ENCODE data around the gene RPL23. TPM values are rescaled to one million over a fixed set of nuclear protein-coding genes. Genes with fewer than 3 reads are reported as not detected.

RPL23 gene
- total RNA-seq, 5 donors from 2014 or later (not counting 1 experiment from before 2014, with no cell fraction given), result 1,638 to 2,124 (median 1,743) TPM

GRCh38 chr17:38881600-38882191 is 28.2 kb upstream of the RPL23 start:
- no peaks in the 10 kb centered on the region for H3K9me3 ChIP-seq
- peak in 1 of 4 experiments; percentile 25 for ATAC-seq (replicated peaks in 1 of 4)
- H3K27me3 ChIP-seq (replicated peaks in 1 of 2; ENCODE audit: control insufficient read depth in 2 of 2, extremely low read depth in 1 of 2, insufficient read depth in 2 of 2, low read length in 1 of 2), result no peaks in the 10 kb centered on the region
- peaks cover 91 to 92% (median 92%) of the 10 kb centered on the region in 3 donors for H3K4me1 Mint-ChIP-seq
- H3K4me1 ChIP-seq (ENCODE audit: control insufficient read depth in 1 of 2, extremely low read depth in 1 of 2, insufficient read depth in 2 of 2, low read length in 2 of 2), result peaks cover 79 to 100% of the 10 kb centered on the region in 2 experiments
- 36% methylated on average over 5 of the region's 8 CpGs for WGBS (ENCODE audit: insufficient coverage)
- H3K36me3 ChIP-seq (ENCODE audit: control insufficient read depth in 2 of 2, extremely low read depth in 1 of 2, insufficient read depth in 1 of 2, low read length in 1 of 2), result peaks cover 5 to 72% of the 10 kb centered on the region in 2 donors
- H3K4me3 Mint-ChIP-seq, result peak overlapping the region; percentile 50 to 99 (median 53)
- ChIA-PET CTCF (interaction anchor here in 1 of 2 donors (1.1 kb wide), 1 partner anchor 28 kb away, joined by 3 read pairs; the partner anchor contains the start of gene RPL23), POLR2A (no interaction called here)
- no peaks in the 10 kb centered on the region for H3K9me3 Mint-ChIP-seq
- peak overlapping the region; percentile 45 for H3K27ac ChIP-seq (ENCODE audit: low read length)
- peak overlapping the region; percentile 93 to 96 for H3K27ac Mint-ChIP-seq
- H3K36me3 Mint-ChIP-seq, result peaks cover 30% of the 10 kb centered on the region
- no peaks in the 10 kb centered on the region for H3K27me3 Mint-ChIP-seq
- peak overlapping the region in 1 of 2 donors; percentile 3 for H3K4me3 ChIP-seq (ENCODE audit: control insufficient read depth in 1 of 2, extremely low read depth in 1 of 2, low read length in 1 of 2)
- DNase-seq, result peak in 3 of 35 experiments; percentile 35 to 51 (median 36)

GRCh38 chr17:38879878-38880665 is 26.6 kb upstream of the RPL23 start:
- Mint-ChIP-seq H3K36me3 (peaks cover 24% of the 10 kb centered on the region), H3K27me3 (no peaks in the 10 kb centered on the region), H3K9me3 (no peaks in the 10 kb centered on the region), H3K27ac (peak overlapping the region; percentile 93 to 96), H3K4me3 (peak overlapping the region; percentile 34 to 99 (median 39)), H3K4me1 (peaks cover 89 to 90% (median 90%) of the 10 kb centered on the region in 3 donors)
- Histone ChIP-seq H3K27me3 (replicated peaks in 1 of 2; ENCODE audit: control insufficient read depth in 2 of 2, extremely low read depth in 1 of 2, insufficient read depth in 2 of 2, low read length in 1 of 2) (no peaks in the 10 kb centered on the region), H3K36me3 (ENCODE audit: control insufficient read depth in 2 of 2, extremely low read depth in 1 of 2, insufficient read depth in 1 of 2, low read length in 1 of 2) (peaks cover 5 to 61% of the 10 kb centered on the region in 2 donors), H3K9me3 (no peaks in the 10 kb centered on the region), H3K4me3 (ENCODE audit: control insufficient read depth in 1 of 2, extremely low read depth in 1 of 2, low read length in 1 of 2) (peak overlapping the region; percentile 6 to 48), H3K27ac (ENCODE audit: low read length) (peak overlapping the region; percentile 46), H3K4me1 (ENCODE audit: control insufficient read depth in 1 of 2, extremely low read depth in 1 of 2, insufficient read depth in 2 of 2, low read length in 2 of 2) (peaks cover 67 to 99% of the 10 kb centered on the region in 2 experiments)
- ATAC-seq (replicated peaks in 1 of 4), result peak in 2 of 4 experiments; percentile 41 to 52
- 37% methylated on average over 2 of the region's 6 CpGs for WGBS (ENCODE audit: insufficient coverage)
- ChIA-PET POLR2A (interaction anchor here (0.7 to 0.8 kb wide), 2 partner anchors 10 to 22 kb away, joined by 4 to 5 read pairs; partner anchors contain the start of gene LASP1 (in 1 of the 2)), CTCF (no interaction called here)
- DNase-seq, result peak in 5 of 35 experiments; percentile 23 to 55 (median 39)

DNA sequence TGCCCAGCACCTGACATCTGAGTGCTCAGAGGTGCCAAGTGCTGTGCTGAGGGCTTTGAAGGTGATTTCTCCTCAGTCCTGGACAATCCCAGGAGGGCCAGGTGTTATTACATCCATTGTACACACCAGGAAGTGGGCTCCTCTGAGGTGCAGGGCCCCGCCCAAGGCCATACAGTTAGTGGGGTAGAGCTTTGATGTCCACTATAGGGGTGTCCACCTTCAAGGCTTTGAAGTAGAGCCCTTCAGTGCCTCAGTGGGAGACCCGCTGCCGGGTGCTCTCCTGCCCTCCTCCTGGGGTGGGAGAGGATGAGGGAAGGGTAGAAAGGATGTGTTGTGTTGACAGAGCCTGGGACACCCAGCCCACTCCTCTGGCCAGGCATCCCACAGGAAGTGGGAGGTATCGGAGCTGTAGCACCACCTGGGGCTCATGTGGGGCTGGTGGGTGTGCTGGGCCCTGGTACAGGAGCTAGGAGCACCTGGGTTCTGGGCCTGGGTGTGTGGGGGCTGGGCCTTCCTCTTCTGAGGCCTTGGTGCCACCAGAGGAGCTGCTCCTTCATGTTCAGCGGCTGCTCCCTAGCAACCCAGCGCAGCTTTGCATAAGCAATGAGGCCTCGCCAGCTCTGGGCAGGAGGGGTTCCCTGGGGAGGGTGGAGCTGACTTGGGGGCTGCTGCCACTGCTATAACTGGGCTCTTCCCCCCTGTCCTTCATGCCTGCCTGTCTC is 23.8 kb upstream of the RPL23 start:
- CTCF ChIA-PET, result interaction anchor here in 1 of 2 donors (0.6 to 0.8 kb wide), 2 partner anchors 24 to 150 kb away, joined by 4 to 5 read pairs; no protein-coding TSS in a partner anchor
- H3K4me1 Mint-ChIP-seq, result peaks cover 94 to 95% (median 95%) of the 10 kb centered on the region in 3 donors
- H3K4me1 ChIP-seq (ENCODE audit: control insufficient read depth in 1 of 2, extremely low read depth in 1 of 2, insufficient read depth in 2 of 2, low read length in 2 of 2), result peaks cover 70 to 99% of the 10 kb centered on the region in 2 experiments
- no peaks in the 10 kb centered on the region for H3K9me3 ChIP-seq
- DNase-seq (peak in 30 of 35 experiments; percentile 27 to 73 (median 54)), ATAC-seq (replicated peaks in 1 of 4) (peak; percentile 55 to 84 (median 59))
- peak overlapping the region; percentile 25 to 99 (median 28) for H3K4me3 Mint-ChIP-seq
- no peaks in the 10 kb centered on the region for H3K9me3 Mint-ChIP-seq
- peak overlapping the region; percentile 86 to 91 for H3K27ac Mint-ChIP-seq
- H3K4me3 ChIP-seq (ENCODE audit: control insufficient read depth in 1 of 2, extremely low read depth in 1 of 2, low read length in 1 of 2), result peak overlapping the region; percentile 8 to 27
- no peaks in the 10 kb centered on the region for H3K27me3 Mint-ChIP-seq
- no peaks in the 10 kb centered on the region for H3K27me3 ChIP-seq (replicated peaks in 1 of 2; ENCODE audit: control insufficient read depth in 2 of 2, extremely low read depth in 1 of 2, insufficient read depth in 2 of 2, low read length in 1 of 2)
- POLR2A ChIA-PET, result interaction anchor here (0.5 to 0.8 kb wide), 3 partner anchors 23 to 70 kb away, joined by 3 to 5 read pairs (median 3); no protein-coding TSS in a partner anchor
- WGBS (ENCODE audit: insufficient coverage), result 20% methylated on average over 1 of the region's 7 CpGs
- H3K36me3 ChIP-seq (ENCODE audit: control insufficient read depth in 2 of 2, extremely low read depth in 1 of 2, insufficient read depth in 1 of 2, low read length in 1 of 2), result peaks cover 0 to 57% of the 10 kb centered on the region in 2 donors
- H3K36me3 Mint-ChIP-seq, result peaks cover 24% of the 10 kb centered on the region
- H3K27ac ChIP-seq (ENCODE audit: low read length), result peak overlapping the region; percentile 76

- DNase-seq (peak in 1 of 35 experiments; percentile 28), ATAC-seq (replicated peaks in 1 of 4) (no peak)
- H3K4me1 ChIP-seq (ENCODE audit: control insufficient read depth in 1 of 2, extremely low read depth in 1 of 2, insufficient read depth in 2 of 2, low read length in 2 of 2), result peaks cover 71 to 98% of the 10 kb centered on the region in 2 experiments
- Mint-ChIP-seq H3K9me3 (no peaks in the 10 kb centered on the region), H3K4me3 (peak overlapping the region in 1 of 3 donors; percentile 99), H3K27me3 (no peaks in the 10 kb centered on the region), H3K36me3 (peaks cover 15% of the 10 kb centered on the region), H3K4me1 (peaks cover 89 to 92% (median 90%) of the 10 kb centered on the region in 3 donors), H3K27ac (peak overlapping the region; percentile 59 to 95)
- no peaks in the 10 kb centered on the region for H3K9me3 ChIP-seq
- WGBS (ENCODE audit: insufficient coverage), result 80% methylated on average over 1 of the region's 5 CpGs
- CTCF ChIA-PET, result no interaction called here
- peaks cover 0 to 46% of the 10 kb centered on the region in 2 donors for H3K36me3 ChIP-seq (ENCODE audit: control insufficient read depth in 2 of 2, extremely low read depth in 1 of 2, insufficient read depth in 1 of 2, low read length in 1 of 2)
- POLR2A ChIA-PET, result no interaction called here
- peak overlapping the region; percentile 34 for H3K27ac ChIP-seq (ENCODE audit: low read length)
- H3K4me3 ChIP-seq (ENCODE audit: control insufficient read depth in 1 of 2, extremely low read depth in 1 of 2, low read length in 1 of 2), result no peak overlapping the region
- no peaks in the 10 kb centered on the region for H3K27me3 ChIP-seq (replicated peaks in 1 of 2; ENCODE audit: control insufficient read depth in 2 of 2, extremely low read depth in 1 of 2, insufficient read depth in 2 of 2, low read length in 1 of 2)
Observed at GRCh38 chr17:38875477-38876075, 22.1 kb upstream of the RPL23 start.

DNA sequence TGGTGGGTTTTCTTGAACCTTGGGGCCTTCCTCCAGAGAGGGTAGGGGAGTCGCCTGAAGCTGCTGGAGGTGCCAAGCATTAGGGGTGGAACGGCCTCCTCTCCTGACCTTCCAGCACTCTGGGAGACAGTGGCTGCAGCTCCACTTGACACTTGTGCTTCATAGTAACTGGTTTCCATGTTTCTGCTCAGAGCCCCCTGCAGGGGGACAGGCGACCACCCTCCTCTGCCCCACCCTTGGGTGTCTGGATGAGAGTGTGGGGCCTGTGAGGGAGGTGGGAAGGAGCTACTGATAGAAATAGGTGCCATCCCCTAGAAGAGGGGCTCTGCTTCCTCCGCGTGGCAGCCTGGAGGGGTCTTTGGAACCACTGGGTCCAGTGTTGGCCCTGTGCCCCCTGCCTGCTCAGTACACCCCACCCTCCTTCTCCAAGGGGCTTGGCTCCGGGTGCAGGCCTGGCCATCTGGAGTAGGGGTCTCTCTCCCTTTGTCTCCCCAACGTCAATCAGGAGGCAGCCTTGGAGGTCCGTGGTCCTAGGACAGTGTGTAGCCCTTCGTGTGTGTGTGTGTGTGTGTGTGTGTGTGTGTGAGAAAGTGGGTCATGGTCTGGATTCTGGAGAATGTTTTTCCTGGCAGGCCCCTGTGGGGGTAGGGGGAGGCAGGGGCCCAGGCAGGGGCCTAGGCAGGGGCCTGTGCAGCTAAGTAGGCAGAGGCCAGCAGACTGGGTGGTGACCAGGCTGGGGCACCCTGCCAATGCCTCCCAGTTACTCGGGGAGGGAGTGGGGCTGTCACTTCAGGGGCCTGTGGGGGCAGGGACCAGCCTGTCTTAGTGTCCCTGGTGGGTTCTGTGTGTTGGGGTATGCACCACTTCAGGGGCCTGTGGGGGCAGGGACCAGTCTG is 21.2 kb upstream of the RPL23 start:
- peak overlapping the region in 2 of 3 donors; percentile 31 to 99 for H3K4me3 Mint-ChIP-seq
- peak overlapping the region; percentile 67 for H3K27ac ChIP-seq (ENCODE audit: low read length)
- peaks cover 15% of the 10 kb centered on the region for H3K36me3 Mint-ChIP-seq
- peak in 1 of 35 experiments; percentile 6 for DNase-seq
- POLR2A ChIA-PET, result interaction anchor here in 1 of 2 donors (0.5 kb wide), 1 partner anchor 21 kb away, joined by 3 read pairs; no protein-coding TSS in a partner anchor
- 49% methylated on average over 2 of the region's 10 CpGs for WGBS (ENCODE audit: insufficient coverage)
- no peaks in the 10 kb centered on the region for H3K27me3 ChIP-seq (replicated peaks in 1 of 2; ENCODE audit: control insufficient read depth in 2 of 2, extremely low read depth in 1 of 2, insufficient read depth in 2 of 2, low read length in 1 of 2)
- H3K27me3 Mint-ChIP-seq, result no peaks in the 10 kb centered on the region
- H3K9me3 Mint-ChIP-seq, result no peaks in the 10 kb centered on the region
- H3K4me3 ChIP-seq (ENCODE audit: control insufficient read depth in 1 of 2, extremely low read depth in 1 of 2, low read length in 1 of 2), result peak overlapping the region in 1 of 2 donors; percentile 40
- no peaks in the 10 kb centered on the region for H3K9me3 ChIP-seq
- peaks cover 0 to 41% of the 10 kb centered on the region in 2 donors for H3K36me3 ChIP-seq (ENCODE audit: control insufficient read depth in 2 of 2, extremely low read depth in 1 of 2, insufficient read depth in 1 of 2, low read length in 1 of 2)
- H3K27ac Mint-ChIP-seq, result peak overlapping the region; percentile 86 to 95
- H3K4me1 ChIP-seq (ENCODE audit: control insufficient read depth in 1 of 2, extremely low read depth in 1 of 2, insufficient read depth in 2 of 2, low read length in 2 of 2), result peaks cover 63 to 90% of the 10 kb centered on the region in 2 experiments
- CTCF ChIA-PET, result interaction anchor here (0.5 to 2.1 kb wide), 2 partner anchors 21 to 33 kb away, joined by 3 to 5 read pairs; partner anchors contain the start of gene RPL23 (in 1 of the 2)
- ATAC-seq (replicated peaks in 1 of 4), result no peak
- peaks cover 81 to 84% (median 82%) of the 10 kb centered on the region in 3 donors for H3K4me1 Mint-ChIP-seq

All from T-cell (primary cell).